Measurements from ENCODE around the gene GNA12.
"Not testable (repeated sequence)": the region's sequence is repeated elsewhere in the genome, so short reads cannot be mapped to it uniquely, and the experiment has no call there.

Gene GNA12

GRCh38 chr7:2679135-2680127 is 164.7 kb downstream of the GNA12 start:
- Histone ChIP-seq H2AK5ac (ENCODE audit: low read depth, low read length) (peak overlapping the region; percentile 28), H2BK15ac (ENCODE audit: low read length) (peak overlapping the region; percentile 54), H2BK12ac (ENCODE audit: low read length) (peak overlapping the region; percentile 30), H3K18ac (ENCODE audit: low read length) (peak overlapping the region; percentile 31), H2BK5ac (ENCODE audit: low read length) (peak overlapping the region; percentile 88)
- H4K8ac ChIP-seq (ENCODE audit: low read depth, low read length); H2AFZ ChIP-seq (ENCODE audit: low read length); H3K14ac ChIP-seq (ENCODE audit: low read length); H3K27me3 ChIP-seq (ENCODE audit: control insufficient read depth in 3 of 3, insufficient read depth in 3 of 3, low read depth in 1 of 3, low read length in 3 of 3); H3K4ac ChIP-seq (ENCODE audit: low read length); H3K4me3 ChIP-seq (ENCODE audit: low read length in 2 of 2); H4K91ac ChIP-seq (ENCODE audit: low read depth, low read length, poor library complexity); DNase-seq (ENCODE audit: low spot score); H2BK120ac ChIP-seq (ENCODE audit: low read depth, low read length); H3K23ac ChIP-seq (ENCODE audit: low read depth, low read length, poor library complexity); H3K79me1 ChIP-seq (ENCODE audit: low read depth, low read length); H3K9ac ChIP-seq (ENCODE audit: low read depth, low read length, poor library complexity); H3K27ac ChIP-seq (replicated peaks; ENCODE audit: low read length); H3K4me1 ChIP-seq (ENCODE audit: control insufficient read depth in 2 of 2, insufficient read depth in 1 of 2, low read depth in 1 of 2, low read length in 2 of 2); H3K36me3 ChIP-seq (replicated peaks in 1 of 2; ENCODE audit: control insufficient read depth in 2 of 2, insufficient read depth in 2 of 2, low read length in 2 of 2); H3K9me3 ChIP-seq (replicated peaks in 1 of 2; ENCODE audit: control insufficient read depth in 2 of 2, insufficient read depth in 1 of 2, low read depth in 1 of 2, low read length in 2 of 2); H3K4me2 ChIP-seq (ENCODE audit: insufficient read depth, low read length, poor library complexity, severe bottlenecking): not testable (repeated sequence)
- no CpG with 5 or more reads among the region's 64 CpGs for WGBS, 2 donors (ENCODE audit: extremely low coverage in 2 of 2, insufficient read length in 2 of 2, insufficient replicate concordance in 1 of 2)

- H3K9me3 ChIP-seq (replicated peaks in 1 of 2; ENCODE audit: control insufficient read depth in 2 of 2, insufficient read depth in 1 of 2, low read depth in 1 of 2, low read length in 2 of 2); H2BK12ac ChIP-seq (ENCODE audit: low read length); H3K27ac ChIP-seq (replicated peaks; ENCODE audit: low read length); H3K79me1 ChIP-seq (ENCODE audit: low read depth, low read length); H3K14ac ChIP-seq (ENCODE audit: low read length); H3K4me2 ChIP-seq (ENCODE audit: insufficient read depth, low read length, poor library complexity, severe bottlenecking); H3K23ac ChIP-seq (ENCODE audit: low read depth, low read length, poor library complexity); H3K4me1 ChIP-seq (ENCODE audit: control insufficient read depth in 2 of 2, insufficient read depth in 1 of 2, low read depth in 1 of 2, low read length in 2 of 2); H2AFZ ChIP-seq (ENCODE audit: low read length); H2BK5ac ChIP-seq (ENCODE audit: low read length); H2BK15ac ChIP-seq (ENCODE audit: low read length); H3K4me3 ChIP-seq (ENCODE audit: low read length in 2 of 2); H3K4ac ChIP-seq (ENCODE audit: low read length); H4K91ac ChIP-seq (ENCODE audit: low read depth, low read length, poor library complexity); DNase-seq (ENCODE audit: low spot score); H2AK5ac ChIP-seq (ENCODE audit: low read depth, low read length); H3K27me3 ChIP-seq (ENCODE audit: control insufficient read depth in 3 of 3, insufficient read depth in 3 of 3, low read depth in 1 of 3, low read length in 3 of 3); H3K36me3 ChIP-seq (replicated peaks in 1 of 2; ENCODE audit: control insufficient read depth in 2 of 2, insufficient read depth in 2 of 2, low read length in 2 of 2); H2BK120ac ChIP-seq (ENCODE audit: low read depth, low read length); H3K18ac ChIP-seq (ENCODE audit: low read length); H4K8ac ChIP-seq (ENCODE audit: low read depth, low read length); H3K9ac ChIP-seq (ENCODE audit: low read depth, low read length, poor library complexity): not testable (repeated sequence)
- no CpG with 5 or more reads among the region's 15 CpGs for WGBS, 2 donors (ENCODE audit: extremely low coverage in 2 of 2, insufficient read length in 2 of 2, insufficient replicate concordance in 1 of 2)
Measured at GRCh38 chr7:2678454-2678853, 165.7 kb downstream of the GNA12 start.

All from neuronal stem cell (in vitro differentiated cells).